Common myeloid progenitor, CD34-positive (primary cell): ENCODE measurements around the gene ARMC9.
A peak's percentile ranks its signal among the peaks of the same experiment; 100 is the strongest.
"Not testable (repeated sequence)": the region's sequence is repeated elsewhere in the genome, so short reads cannot be mapped to it uniquely, and the experiment has no call there.

ENCODE experiments used
- CTCF ChIA-PET: fragments of 350-600 bp; sonication (Branson Sonifier 250); formaldehyde crosslinking; loops from one replicate; lab custom pipeline; 2021; ENCODE audit warnings: antibody characterized with exemption; lab: Charles Lee
- POLR2A ChIA-PET: fragments of 350-600 bp; sonication (Branson Sonifier 250); formaldehyde crosslinking; loops from one replicate; lab custom pipeline; 2021; ENCODE audit warnings: antibody characterized with exemption; lab: Charles Lee
- DNase-seq, 3 donors: peaks; one replicate each; pipeline versions ENCODE4 v3.0.0 to v3.0.0-alpha.2; 2013
- H3K27ac ChIP-seq, 2 experiments: 1 replicate in 1 of 2; 2 replicates in 1 of 2; pipeline ENCODE4 v1.7.0; 2013; ENCODE audit warnings: inconsistent platforms in 2 of 2, low read length in 2 of 2, mild to moderate bottlenecking in 2 of 2, low read depth in 1 of 2, moderate library complexity in 1 of 2; ENCODE audit not compliant: severe bottlenecking in 2 of 2, insufficient read depth in 1 of 2, poor library complexity in 1 of 2
- H3K27me3 ChIP-seq, 5 experiments: replicated peaks in 2 of 5; 1 replicate in 3 of 5; 2 replicates in 2 of 5; pipeline versions ENCODE4 v1.6.1 to v1.7.0; 2013; ENCODE audit warnings: low read length in 4 of 5, mild to moderate bottlenecking in 2 of 5, moderate library complexity in 2 of 5, inconsistent platforms in 1 of 5; ENCODE audit not compliant: insufficient read depth in 5 of 5, control insufficient read depth in 4 of 5
- H3K36me3 ChIP-seq, 4 experiments: 1 replicate in 2 of 4; 2 replicates in 2 of 4; pipeline versions ENCODE4 v1.6.1 to v1.7.0; 2013; ENCODE audit warnings: low read length in 3 of 4, control low read depth in 1 of 4, mild to moderate bottlenecking in 1 of 4; ENCODE audit not compliant: control insufficient read depth in 4 of 4, insufficient read depth in 4 of 4
- H3K4me1 ChIP-seq, 4 experiments: 1 replicate in 3 of 4; 2 replicates in 1 of 4; pipeline versions ENCODE4 v1.6.1 to v1.7.1; 2013; ENCODE audit warnings: low read length in 3 of 4, mild to moderate bottlenecking in 3 of 4, control low read depth in 1 of 4, inconsistent platforms in 1 of 4, moderate library complexity in 1 of 4; ENCODE audit not compliant: control insufficient read depth in 4 of 4, insufficient read depth in 4 of 4; ENCODE audit errors: control extremely low read depth in 1 of 4
- H3K4me3 ChIP-seq, 7 experiments: 1 replicate in 4 of 7; 2 replicates in 3 of 7; pipeline versions ENCODE4 v1.5.1 to v1.7.0; 2013; ENCODE audit warnings: mild to moderate bottlenecking in 7 of 7, low read length in 6 of 7, moderate library complexity in 6 of 7, inconsistent platforms in 2 of 7, low read depth in 2 of 7, control low read depth in 1 of 7; ENCODE audit not compliant: insufficient read depth in 4 of 7, control insufficient read depth in 1 of 7; ENCODE audit errors: extremely low read depth in 1 of 7
- H3K9me3 ChIP-seq, 5 experiments: 1 replicate in 4 of 5; 2 replicates in 1 of 5; pipeline versions ENCODE4 v1.6.1 to v1.7.1; 2013; ENCODE audit warnings: low read length in 4 of 5, mild to moderate bottlenecking in 2 of 5, inconsistent platforms in 1 of 5, low read depth in 1 of 5, moderate library complexity in 1 of 5; ENCODE audit not compliant: control insufficient read depth in 4 of 5, insufficient read depth in 2 of 5; ENCODE audit errors: control extremely low read depth in 1 of 5
- WGBS: methylation state at CpG from one replicate; pipeline ENCODE4 v1.1.5; 2013; ENCODE audit not compliant: insufficient coverage; 5-methylcytosine and 5-hydroxymethylcytosine counted together

ARMC9 gene

GRCh38 chr2:231172025-231172424 is 26.4 kb upstream of the ARMC9 start:
- Histone ChIP-seq H3K27me3 (no peaks in the 10 kb centered on the region), H3K36me3 (peaks cover 5 to 69% (median 31%) of the 10 kb centered on the region in 4 experiments), H3K27ac (no peak overlapping the region), H3K4me3 (no peak overlapping the region), H3K9me3 (no peaks in the 10 kb centered on the region), H3K4me1 (peaks cover 0 to 5% (median under 1%) of the 10 kb centered on the region in 4 experiments)
- CTCF ChIA-PET, result interaction anchor here (0.7 to 1.2 kb wide), 3 partner anchors 21 to 47 kb away, joined by 3 read pairs; no protein-coding TSS in a partner anchor
- 100% methylated on average over 2 of the region's 3 CpGs for WGBS
- no peak for DNase-seq
- POLR2A ChIA-PET, result no interaction called here

GRCh38 chr2:231174211-231174651 is 24.2 kb upstream of the ARMC9 start:
- WGBS, result no CpG with 5 or more reads among the region's 2 CpGs
- DNase-seq, result peak in 1 of 3 donors; percentile 29
- H3K4me1 ChIP-seq, result peaks cover 0 to 4% (median 0%) of the 10 kb centered on the region in 4 experiments
- no peak overlapping the region for H3K4me3 ChIP-seq
- ChIA-PET POLR2A (interaction anchor here (0.6 kb wide), 1 partner anchor 11 kb away, joined by 3 read pairs; no protein-coding TSS in a partner anchor), CTCF (interaction anchor here (1.1 to 1.2 kb wide), 2 partner anchors 9 to 14 kb away, joined by 3 to 7 read pairs; no protein-coding TSS in a partner anchor)
- peaks cover 0 to 58% (median 26%) of the 10 kb centered on the region in 4 experiments for H3K36me3 ChIP-seq
- H3K27me3 ChIP-seq, result no peaks in the 10 kb centered on the region
- no peaks in the 10 kb centered on the region for H3K9me3 ChIP-seq
- H3K27ac ChIP-seq, result no peak overlapping the region

- Histone ChIP-seq H3K36me3 (peaks cover 0 to 41% (median 16%) of the 10 kb centered on the region in 4 experiments), H3K27me3 (no peaks in the 10 kb centered on the region), H3K4me3 (no peak overlapping the region), H3K27ac (no peak overlapping the region), H3K4me1 (peaks cover 3 to 15% (median 9%) of the 10 kb centered on the region in 4 experiments), H3K9me3 (no peaks in the 10 kb centered on the region)
- 63% methylated on average over 1 of the region's 2 CpGs for WGBS
- POLR2A ChIA-PET, result interaction anchor here (0.8 kb wide), 1 partner anchor 10 kb away, joined by 3 read pairs; no protein-coding TSS in a partner anchor
- peak in 1 of 3 donors; percentile 31 for DNase-seq
- CTCF ChIA-PET, result no interaction called here
Observed at GRCh38 chr2:231176066-231176465, 22.4 kb upstream of the ARMC9 start.

- H3K36me3 ChIP-seq, result peaks cover 0 to 29% (median 8%) of the 10 kb centered on the region in 4 experiments
- CTCF ChIA-PET, result no interaction called here
- 100% methylated on average over 9 of the region's 11 CpGs for WGBS
Observed at GRCh38 chr2:231177156-231178025, 21.0 kb upstream of the ARMC9 start.

GRCh38 chr2:231178805-231179204 is 19.6 kb upstream of the ARMC9 start:
- H3K27ac ChIP-seq, CTCF ChIA-PET, H3K27me3 ChIP-seq, H3K9me3 ChIP-seq, POLR2A ChIA-PET, H3K4me3 ChIP-seq: not testable (repeated sequence)
- DNase-seq, result peak in 1 of 3 donors; percentile 26
- H3K4me1 ChIP-seq, result peaks cover 6 to 31% (median 19%) of the 10 kb centered on the region in 4 experiments
- 72% methylated on average over 2 of the region's 5 CpGs for WGBS
- peaks cover 0 to 18% (median 3%) of the 10 kb centered on the region in 4 experiments for H3K36me3 ChIP-seq

More at GRCh38 chr2:231177156-231178025, 21.0 kb upstream of the ARMC9 start:
- H3K4me3 ChIP-seq, result no peak overlapping the region
- no peaks in the 10 kb centered on the region for H3K9me3 ChIP-seq
- POLR2A ChIA-PET, result no interaction called here
- DNase-seq, result no peak
- no peak overlapping the region for H3K27ac ChIP-seq
- H3K27me3 ChIP-seq, result no peaks in the 10 kb centered on the region
- H3K4me1 ChIP-seq, result peaks cover 4 to 26% (median 17%) of the 10 kb centered on the region in 4 experiments

- CTCF ChIA-PET, result interaction anchor here (1.1 to 1.5 kb wide), 4 partner anchors 9 to 60 kb away, joined by 3 to 7 read pairs (median 4); no protein-coding TSS in a partner anchor
Observed at GRCh38 chr2:231181860-231182512, 16.4 kb upstream of the ARMC9 start.

More at GRCh38 chr2:231181860-231182512, 16.4 kb upstream of the ARMC9 start:
- Histone ChIP-seq H3K27ac (peak overlapping the region; percentile 36 to 81), H3K4me1 (peaks cover 6 to 31% (median 18%) of the 10 kb centered on the region in 4 experiments), H3K9me3 (no peaks in the 10 kb centered on the region), H3K4me3 (peak overlapping the region in 1 of 7 experiments; percentile 19), H3K27me3 (no peaks in the 10 kb centered on the region), H3K36me3 (no peaks in the 10 kb centered on the region)
- 35% methylated on average over 11 of the region's 12 CpGs for WGBS
- DNase-seq, result peak; percentile 83 to 88 (median 84)
- POLR2A ChIA-PET, result no interaction called here
